Subcutaneous adipose tissue (tissue), 4 donors: ENCODE results near the gene SEC22C. TPM values are rescaled to one million over a fixed set of nuclear protein-coding genes. Genes with fewer than 3 reads are reported as not detected.

Experiments
- CTCF ChIP-seq: fragments of 450-650 bp; IDR thresholded peaks from one replicate; pipeline ENCODE4 v1.5.1; 2016; ENCODE audit warnings: low read depth, mild to moderate bottlenecking, control low read depth, antibody characterized with exemption, moderate library complexity
- total RNA-seq, 4 donors: library from RNA; depleted of rRNA; stranded (reverse); fragments of >200 nt; gene quantifications; one replicate each; pipeline ENCODE4 v1.1.0, GENCODE V29; 2016

Gene SEC22C
- total RNA-seq, 4 donors from 2014 or later: 45.6 to 64.3 (median 53.1) TPM

GRCh38 chr3:42539871-42540714, 41.7 kb downstream of the SEC22C start:
- TF ChIP-seq CTCF: no peak

- TF ChIP-seq CTCF: no peak
Observed at GRCh38 chr3:42537350-42537749, 44.4 kb downstream of the SEC22C start.

- TF ChIP-seq CTCF: no peak
Observed at GRCh38 chr3:42535981-42536784, 45.6 kb downstream of the SEC22C start.

GRCh38 chr3:42533161-42533897, 48.4 kb downstream of the SEC22C start:
- TF ChIP-seq CTCF: no peak

GRCh38 chr3:42532229-42532628, 49.5 kb downstream of the SEC22C start:
- no peak for TF ChIP-seq CTCF

- no peak for TF ChIP-seq CTCF
Observed at GRCh38 chr3:42531470-42531869, 50.3 kb downstream of the SEC22C start.
